Hematopoietic multipotent progenitor cell treated with erythropoietin and hydrocortisone succinate and interleukin-3 and kit ligand, for 17 days (in vitro differentiated cells): ENCODE measurements around the gene TMED8.
"Not testable (repeated sequence)": the region's sequence is repeated elsewhere in the genome, so short reads cannot be mapped to it uniquely, and the experiment has no call there.

Source experiments
- DNase-seq: peaks from one replicate; pipeline ENCODE4 v3.0.0-alpha.2; 2015; ENCODE audit warnings: low spot score

TMED8 gene, protein sequence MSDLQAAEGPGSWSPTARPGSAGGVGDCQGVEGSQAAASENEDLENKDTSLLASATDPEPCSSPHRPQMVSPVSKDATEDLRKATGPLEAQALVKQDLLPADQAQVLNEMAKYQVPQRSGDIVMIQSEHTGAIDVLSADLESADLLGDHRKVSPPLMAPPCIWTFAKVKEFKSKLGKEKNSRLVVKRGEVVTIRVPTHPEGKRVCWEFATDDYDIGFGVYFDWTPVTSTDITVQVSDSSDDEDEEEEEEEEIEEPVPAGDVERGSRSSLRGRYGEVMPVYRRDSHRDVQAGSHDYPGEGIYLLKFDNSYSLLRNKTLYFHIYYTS

DNA sequence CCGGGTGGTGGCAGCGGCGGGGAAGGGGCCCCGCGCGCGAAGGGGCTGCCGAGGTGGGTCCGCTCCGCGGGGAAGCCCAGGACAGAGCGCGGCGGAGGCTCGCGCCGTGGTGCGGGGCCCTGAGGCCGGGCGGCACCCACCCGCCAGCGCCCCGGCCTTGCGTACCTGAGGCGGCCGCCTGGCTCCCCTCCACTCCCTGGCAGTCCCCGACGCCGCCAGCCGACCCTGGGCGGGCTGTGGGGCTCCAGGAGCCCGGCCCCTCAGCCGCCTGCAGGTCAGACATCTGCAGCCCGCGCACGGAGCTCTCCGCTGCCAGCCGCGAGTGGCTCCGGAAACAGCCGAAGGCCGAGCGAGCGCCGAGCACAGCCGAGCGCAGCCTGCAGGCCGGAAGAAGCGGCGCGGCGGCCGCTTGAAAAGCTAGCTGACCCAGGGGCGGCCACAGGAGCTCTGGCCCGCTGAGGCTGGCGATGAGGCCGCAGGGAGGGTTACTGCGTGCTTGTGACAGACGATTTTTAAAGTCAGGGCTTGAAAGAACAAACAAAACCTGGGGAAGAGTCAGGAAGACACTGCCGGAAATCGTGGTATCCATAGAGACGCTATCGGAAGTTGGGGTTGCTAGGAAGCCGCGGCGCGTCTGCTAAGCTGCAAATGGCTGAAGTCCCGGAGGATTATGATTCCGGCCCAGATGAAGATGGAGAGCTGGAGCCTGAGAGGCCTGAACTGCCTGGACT is at the start of gene TMED8, which contains the start of gene SAMD15:
Gene TMED8 (minus strand): TSS at position 324 of the 731 bp plus-strand sequence. CDS start 41 bp downstream, at position 283.
Gene SAMD15 (plus strand): TSS at position 609 of the 731 bp plus-strand sequence. CDS start 40 bp downstream, at position 649.
- peak; percentile 80 for DNase-seq

DNA sequence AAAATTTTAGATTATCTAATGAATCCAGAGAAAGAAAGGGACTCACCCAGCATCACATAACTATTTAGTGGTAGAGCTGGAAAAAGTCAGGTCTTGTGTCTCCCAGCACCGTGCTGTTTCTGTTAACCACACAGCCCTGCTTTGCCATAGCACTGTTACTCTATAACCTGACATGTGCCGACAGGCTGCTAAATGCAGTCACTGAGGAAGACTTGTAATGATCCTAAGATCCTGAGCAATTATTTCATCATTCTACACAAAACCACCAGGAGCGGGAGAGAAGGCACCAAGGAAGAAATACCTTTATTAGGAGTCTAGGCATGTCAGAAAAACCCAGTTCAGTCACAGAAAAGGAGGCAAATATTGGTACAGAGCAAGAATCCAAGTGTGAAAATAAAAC is 49.5 kb upstream of the TMED8 start:
- DNase-seq, result no peak

DNA sequence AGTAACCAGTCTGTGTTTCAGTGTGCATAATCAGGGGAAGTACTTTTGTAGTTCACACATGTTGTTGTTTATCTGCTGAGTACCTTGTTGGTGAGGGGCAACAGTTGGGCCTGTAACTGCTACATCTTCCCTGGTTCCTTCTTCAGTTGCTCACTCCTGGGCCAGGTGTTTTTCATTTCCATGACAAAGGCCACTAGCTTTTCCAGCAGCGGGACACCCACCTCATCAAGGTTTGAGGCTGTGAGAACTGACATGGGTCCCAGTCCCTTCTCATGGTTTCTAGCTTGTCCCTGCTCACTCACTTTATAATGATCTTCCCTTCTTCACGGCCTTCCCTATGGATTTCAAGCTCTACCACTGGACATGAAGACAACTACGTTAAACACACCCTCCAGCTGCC is 48.0 kb upstream of the TMED8 start:
- no peak for DNase-seq

DNA sequence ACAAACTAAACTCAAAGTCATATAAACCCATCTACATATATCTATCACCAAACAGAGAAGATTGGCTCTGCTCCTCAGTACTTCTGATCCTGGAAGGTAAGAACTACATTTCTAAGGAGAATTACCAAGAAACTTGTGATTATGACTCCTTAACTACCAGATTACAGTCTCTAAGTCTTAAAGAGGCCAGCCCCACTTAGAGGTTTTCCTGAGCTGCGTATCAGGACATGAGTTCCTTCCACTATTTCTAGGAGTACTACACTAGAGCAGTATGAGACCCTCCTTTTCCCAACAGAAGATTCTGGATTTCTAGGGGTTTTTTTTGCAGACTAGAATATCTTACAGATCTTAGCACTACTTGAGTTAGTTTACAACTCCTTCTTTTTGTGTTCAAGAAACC is 46.5 kb upstream of the TMED8 start, which contains the start of gene NOXRED1:
Gene NOXRED1 (minus strand): TSS at position 101 of the 400 bp plus-strand sequence. CDS start 634 bp downstream, outside the sequence.
- DNase-seq, result no peak

DNA sequence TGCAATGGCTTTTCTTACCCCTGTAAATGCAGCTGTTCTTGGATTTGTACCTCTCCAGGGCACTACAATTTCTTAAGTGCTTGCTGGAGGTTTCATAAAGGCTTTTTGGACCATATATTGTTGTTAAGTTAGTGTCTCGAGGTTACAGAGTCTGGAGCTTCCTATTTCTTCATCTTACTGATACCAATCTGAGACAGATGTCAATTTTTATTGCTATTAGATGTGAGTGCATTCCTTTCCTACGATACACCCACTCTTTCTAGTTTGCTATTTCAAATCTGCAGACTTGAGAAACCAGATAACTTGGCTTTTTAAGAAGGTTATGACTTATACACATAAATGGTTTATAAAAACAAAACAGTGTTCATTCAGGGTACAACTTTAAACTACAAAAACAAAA is 44.3 kb upstream of the TMED8 start:
- no peak for DNase-seq

DNA sequence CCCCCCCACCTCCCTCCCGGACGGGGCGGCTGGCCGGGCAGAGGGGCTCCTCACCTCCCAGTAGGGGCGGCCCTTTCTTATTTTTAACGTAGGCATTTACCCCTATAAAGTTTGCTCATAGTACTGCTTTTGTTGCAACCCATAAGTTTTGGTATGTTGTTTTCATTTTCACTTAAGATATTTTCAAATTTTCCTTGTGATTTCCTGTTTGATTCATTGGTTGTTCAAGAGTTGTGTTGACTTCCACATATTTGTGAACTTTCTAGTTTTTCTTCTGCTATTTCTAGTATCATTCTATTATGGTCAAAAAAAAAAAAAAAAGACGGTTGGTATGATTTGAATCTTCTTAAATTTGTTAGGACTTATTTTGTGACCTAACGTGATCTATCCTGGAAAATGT is 39.9 kb upstream of the TMED8 start:
- no peak for DNase-seq

DNA sequence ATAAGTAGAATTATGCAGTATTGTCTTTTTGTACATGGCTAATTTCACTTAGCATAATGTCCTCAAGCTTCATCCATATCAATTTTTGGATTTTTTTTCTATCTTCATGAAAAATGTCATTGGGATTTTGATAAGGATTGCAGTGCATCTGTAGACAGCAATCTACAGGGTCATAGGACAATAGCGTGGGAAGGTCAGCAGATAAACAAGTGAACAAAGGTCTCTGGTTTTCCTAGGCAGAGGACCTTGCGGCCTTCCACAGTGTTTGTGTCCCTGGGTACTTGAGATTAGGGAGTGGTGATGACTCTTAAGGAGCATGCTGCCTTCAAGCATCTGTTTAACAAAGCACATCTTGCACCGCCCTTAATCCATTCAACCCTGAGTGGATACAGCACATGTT is 39.2 kb upstream of the TMED8 start:
- not testable (repeated sequence) for DNase-seq

DNA sequence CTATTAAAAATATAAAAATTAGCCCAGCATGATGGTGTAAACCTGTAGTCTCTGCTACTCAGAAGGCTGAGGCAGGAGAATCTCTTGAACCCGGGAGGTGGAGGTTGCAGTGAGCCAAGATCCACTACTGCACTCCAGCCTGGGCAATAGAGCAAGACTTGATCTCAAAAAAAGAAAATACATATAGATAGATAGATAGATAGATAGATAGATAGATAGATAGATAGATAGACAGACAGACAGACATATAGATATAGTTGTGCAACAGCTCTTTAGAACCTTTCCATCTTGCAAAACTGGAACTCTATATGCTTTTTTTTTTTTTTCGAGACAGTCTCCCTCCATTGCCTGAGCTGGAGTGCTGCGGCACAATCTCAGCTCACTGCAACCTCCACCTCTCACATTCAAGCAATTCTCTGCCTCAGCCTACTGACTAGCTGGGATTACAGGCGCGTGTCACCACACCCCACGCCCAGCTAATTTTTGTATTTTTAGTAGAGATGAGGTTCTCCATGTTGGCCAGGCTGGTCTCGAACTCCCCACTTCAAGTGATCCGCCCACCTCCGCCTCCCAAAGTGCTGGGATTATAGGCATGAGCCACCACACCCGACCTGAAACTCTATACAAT is 38.6 kb upstream of the TMED8 start:
- not testable (repeated sequence) for DNase-seq

DNA sequence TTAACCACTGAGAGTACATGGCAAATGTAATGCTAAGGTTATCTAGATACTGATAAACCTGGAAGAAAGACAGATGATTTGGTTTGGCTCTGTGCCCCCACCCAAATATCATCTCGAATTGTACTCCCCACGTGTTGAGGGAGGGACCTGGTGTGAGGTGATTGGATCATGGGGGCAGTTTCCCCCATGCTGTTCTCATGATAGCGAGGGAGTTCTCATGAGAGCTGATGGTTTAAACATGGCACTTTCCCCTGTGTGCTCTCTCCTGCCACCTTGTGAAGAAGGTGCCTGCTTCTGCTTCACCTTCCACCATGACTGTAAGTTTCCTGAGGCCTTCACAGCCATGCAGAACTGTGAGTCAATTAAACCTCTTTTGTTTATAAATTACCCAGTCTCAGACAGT is 32.2 kb upstream of the TMED8 start:
- DNase-seq, result no peak

DNA sequence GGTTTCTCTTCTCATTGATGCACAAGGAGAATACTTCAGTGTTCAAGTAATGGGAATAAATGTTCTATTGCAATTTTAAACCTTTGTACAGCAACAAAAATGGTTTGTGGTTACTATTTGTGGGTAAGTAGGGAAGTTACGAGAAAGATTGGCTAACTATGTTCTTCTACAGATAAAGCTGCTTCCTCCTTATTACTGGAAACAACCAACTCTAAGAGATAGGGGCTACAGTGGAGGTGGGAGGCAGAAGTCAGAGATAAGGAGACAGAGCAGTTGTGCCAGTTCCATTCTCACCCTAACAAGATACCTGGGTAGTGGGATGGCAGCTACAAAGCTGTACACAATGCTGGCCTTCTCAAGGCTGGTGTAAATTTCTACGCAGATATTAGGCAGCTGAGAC is 30.3 kb upstream of the TMED8 start:
- DNase-seq, result no peak

DNA sequence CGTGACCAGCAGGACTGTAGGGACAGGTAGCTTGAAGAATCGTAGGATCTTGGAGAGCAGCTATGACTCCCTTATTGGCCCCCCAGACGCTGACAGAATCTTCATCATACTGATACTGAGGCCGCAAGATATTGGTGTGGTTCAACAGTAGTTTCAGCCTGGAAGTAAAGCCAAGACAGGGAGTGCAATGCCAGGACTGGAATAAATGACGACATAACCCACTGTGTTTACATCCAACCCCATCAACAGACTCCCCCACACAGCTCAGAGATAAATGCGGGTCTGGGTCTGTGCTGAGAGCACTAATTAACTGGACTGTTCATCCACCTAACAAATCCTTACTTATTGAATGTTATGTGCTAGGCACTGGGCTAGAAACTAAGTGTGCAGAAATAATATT is 29.8 kb upstream of the TMED8 start:
- DNase-seq, result no peak

DNA sequence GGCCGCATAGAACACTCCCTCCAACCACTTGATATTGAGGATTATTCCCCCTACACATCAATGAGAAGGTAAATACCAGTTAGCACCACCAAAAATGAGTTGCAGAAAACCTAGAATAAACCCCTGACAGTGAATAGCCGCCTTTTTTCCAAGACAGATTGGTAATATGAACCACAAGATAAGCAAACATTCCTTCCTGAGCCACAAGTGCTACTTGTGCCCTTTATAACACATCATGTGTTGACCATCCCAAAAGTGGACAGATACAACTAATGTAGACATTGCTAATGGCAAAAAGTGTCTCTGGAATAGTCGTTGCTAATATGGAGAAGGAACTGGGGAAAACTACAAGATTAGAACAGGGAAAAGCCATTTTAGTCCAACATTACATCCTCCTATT is 29.2 kb upstream of the TMED8 start:
- DNase-seq, result no peak

DNA sequence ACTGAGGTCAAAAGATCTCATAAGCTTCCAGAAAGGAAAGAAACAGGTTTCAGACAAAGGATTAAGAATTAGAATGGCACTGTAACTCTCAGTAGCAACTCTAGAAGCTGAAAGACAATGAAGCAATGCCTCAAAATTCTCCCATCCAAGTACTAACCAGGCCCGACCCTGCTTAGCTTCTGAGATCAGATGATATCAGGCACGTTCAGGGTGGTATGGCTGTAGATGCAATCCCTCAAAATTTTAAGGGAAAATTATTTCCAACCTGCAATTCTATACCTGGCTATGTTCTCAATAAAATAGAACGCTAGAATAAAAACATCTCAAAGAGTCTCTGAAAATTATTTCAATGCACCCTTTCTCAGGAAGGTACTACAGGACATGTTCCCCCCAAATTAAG is 26.9 kb upstream of the TMED8 start:
- no peak for DNase-seq

DNA sequence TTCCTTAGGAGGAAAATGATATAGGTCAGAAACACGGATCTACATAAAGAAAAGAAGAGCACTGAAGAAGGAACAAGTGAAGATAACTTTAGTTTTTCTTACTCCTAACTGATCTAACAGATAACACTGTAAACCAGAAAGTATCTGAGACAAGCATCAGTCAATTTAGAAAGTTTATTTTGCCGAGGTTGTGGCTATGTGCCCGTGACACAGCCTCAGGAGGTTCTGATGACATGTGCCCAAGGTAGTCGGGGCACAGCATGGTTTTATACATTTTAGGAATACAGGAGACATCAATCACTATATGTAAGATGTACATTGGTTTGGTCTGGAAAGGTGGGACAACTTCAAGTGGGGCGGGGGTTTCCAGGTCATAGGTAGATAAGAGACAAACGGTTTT is 23.3 kb upstream of the TMED8 start:
- no peak for DNase-seq

DNA sequence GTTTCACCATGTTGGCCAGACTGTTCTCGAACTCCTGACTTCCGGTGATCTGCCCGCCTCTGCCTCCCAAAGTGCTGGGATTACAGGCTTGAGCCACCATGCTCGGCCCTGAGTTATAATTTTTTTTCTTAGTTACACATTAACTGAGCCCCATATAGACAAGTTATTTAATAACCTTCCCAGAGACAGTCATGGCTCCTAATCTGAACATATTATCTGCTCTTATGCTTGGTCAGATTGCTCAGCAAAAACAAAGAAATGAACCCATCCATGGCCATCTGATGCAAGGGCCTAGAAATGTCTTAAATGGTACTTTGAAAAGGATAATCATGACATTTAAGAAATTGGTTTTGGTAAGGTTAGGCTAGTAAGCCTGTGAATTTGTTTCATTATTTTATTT is 13.3 kb upstream of the TMED8 start:
- no peak for DNase-seq

DNA sequence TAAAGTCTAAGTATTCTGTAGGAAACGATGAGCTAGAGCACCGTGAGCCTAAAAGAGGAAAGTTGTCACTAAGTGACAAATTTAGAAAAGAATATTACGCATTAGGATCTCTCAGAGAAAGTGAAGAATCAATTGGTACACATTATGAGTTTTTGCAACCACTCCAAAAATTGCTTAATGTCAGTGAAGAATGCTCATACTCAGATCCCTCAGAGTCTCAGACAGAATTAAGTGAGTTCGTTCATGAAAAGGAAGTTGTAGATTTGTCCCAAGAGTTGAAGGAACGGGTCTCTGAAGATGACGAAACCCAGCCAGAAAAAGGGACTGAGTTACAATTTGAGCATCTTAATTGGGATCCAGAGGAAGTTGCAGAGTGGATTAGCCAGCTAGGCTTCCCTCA is 1.8 kb upstream of the TMED8 start:
- no peak for DNase-seq

DNA sequence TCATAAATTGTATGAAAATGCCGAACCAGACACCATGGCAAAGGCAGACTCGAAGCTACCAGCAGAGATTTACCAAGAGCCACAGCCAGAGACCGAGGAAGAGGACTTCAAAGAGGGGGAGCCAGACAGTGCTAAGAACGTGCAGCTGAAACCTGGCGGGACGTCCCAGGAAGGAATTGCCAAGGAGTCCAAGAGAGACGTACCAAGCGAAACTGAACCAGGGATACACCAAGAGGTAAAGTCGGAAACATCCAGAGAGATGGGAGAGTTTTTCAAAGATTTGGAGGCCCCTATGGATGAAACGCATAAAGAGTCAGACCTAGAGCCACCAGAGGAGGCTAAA is 579 bp upstream of the TMED8 start:
- no peak for DNase-seq

DNA sequence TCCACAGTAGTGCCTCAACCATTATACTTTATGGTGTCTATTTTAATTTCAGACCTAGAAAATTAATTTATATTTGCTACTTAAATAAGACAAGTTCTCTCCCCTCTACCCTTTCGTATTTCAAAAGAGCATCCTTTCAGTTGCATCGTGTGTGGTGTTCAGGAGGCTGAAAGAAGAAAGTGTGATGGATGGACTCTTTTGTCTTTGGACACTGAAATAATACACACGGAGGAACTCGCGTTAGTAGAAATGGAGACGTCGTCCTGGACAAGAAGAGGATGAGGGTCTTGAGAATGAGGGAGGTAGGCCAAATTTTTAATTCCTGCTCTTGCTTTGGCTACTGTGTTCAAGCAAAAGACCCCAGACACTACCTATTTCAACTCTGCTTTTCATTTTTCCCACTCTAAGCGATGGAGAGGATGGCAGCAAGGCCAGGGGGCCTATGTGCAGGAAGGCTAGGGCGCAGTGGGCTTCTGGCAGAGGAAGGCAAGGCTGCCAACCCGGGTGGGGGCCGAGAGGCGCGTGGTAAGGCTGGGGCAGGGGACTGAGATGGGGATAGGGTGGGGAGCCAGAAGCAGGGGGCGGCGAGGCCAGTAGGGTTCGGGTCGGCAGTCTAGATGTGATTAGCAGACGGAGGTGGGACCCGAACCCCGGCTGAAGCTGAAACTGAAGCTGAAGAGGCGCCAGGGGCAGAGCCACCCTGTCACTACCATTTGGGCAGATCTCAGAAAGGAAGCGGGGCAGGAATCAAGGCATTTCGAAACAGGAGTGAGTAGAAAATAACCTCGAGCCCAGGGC is 722 bp downstream of the TMED8 start:
- DNase-seq, result no peak

DNA sequence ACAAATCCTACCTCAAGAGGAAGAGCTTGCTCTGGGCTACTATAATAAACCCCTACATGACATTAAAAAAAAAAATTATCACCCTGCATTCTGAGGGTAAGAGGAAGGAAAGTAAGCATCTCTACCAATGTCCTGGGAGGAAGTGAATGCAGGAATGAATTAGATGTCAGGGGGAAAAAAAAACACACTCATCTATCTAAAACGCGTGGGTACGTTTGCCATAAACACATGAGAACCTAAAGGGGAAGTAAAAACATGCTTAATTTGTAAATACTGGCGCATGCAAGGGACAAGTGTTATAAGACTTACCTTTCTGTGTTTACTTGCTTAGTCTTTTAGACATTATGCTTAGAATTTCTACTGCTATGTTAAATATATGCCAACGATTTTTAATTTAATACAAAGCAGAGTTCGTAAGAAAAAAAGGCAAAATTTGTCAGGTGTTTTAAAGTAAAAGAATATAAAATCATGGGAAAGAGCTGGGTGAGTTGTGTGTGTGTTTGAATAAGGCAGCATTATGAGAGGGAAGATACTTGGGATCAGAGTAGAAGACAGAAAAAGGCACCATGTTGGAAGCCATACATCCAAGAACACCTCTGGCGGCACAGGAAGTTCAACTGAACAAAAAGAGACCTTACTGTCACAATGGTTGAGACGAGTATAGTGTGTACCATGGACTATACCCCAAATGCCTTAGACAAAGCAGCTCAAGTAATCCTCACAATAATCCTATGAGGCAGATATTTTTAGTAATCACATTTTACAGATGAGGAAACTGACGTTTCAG is 1.5 kb downstream of the TMED8 start:
- no peak for DNase-seq

DNA sequence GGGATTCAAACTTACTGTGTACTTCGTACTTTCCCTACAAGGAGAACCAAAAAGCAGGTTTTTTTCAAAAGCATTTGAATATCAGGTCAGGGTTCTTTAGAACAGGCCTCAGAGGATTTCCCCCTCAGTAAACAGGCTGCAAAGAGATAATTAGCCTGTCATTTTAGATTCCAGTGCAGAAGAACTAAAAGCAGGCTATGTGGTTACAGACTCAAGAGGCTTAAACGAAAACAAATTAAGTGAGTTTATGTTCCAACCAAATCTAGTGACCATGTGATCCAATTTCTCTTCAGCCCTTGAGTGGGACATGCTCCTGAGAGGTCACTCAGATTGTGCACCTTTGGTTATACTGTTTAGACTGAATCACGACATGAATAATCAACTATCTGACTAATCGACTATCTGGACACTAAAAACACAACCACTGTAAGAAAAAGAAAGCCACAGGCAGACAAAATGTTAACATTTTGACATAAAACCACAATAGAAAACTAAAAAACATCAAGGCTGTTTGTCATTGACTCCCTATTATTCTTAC is 4.5 kb downstream of the TMED8 start:
- no peak for DNase-seq

DNA sequence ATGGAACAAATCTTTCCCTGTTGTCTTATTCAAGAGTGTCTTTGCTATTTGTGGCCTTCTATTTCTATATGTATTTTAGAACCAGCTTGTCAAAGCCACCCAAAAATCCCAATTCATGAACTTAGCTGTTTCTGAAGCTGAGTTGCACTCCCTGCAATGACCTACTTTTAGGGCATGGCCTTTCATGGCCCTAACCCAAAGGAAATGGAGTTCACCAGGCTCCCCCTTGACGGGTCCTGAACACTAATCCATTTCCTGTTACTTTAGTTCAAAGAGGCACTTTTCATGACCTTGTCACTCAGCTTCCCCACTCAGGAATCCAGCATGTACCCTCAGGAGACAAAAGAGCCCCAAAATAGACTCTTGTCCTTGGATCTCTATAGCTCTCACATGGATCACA is 7.6 kb downstream of the TMED8 start:
- DNase-seq, result no peak
